ENCODE data around the gene ACTR3C.
"Not testable (repeated sequence)": the region's sequence is repeated elsewhere in the genome, so short reads cannot be mapped to it uniquely, and the experiment has no call there.

GRCh38 chr7:150316987-150317386, 6.4 kb downstream of the ACTR3C start:
- TF ChIP-seq POLR2A (IDR thresholded peaks at IDR 0.05); CTCF (IDR thresholded peaks at IDR 0.05 in 4 of 5, conservative IDR thresholded peaks at IDR 0.05 in 1 of 5): not testable (repeated sequence)
